B cell (primary cell): ENCODE data around the gene SLC24A4. TPM values are rescaled to one million over a fixed set of nuclear protein-coding genes. Genes with fewer than 3 reads are reported as not detected.

Source experiments
- ATAC-seq: fragments of 200-7000 bp; cut with Tn5 transposase; one replicate; pipeline ENCODE4 v1.10.0; 2021; ENCODE audit warnings: low read depth, mild to moderate bottlenecking, moderate number of reproducible peaks, moderate library complexity
- CTCF ChIA-PET: fragments of 350-600 bp; sonication (Branson Sonifier 250); formaldehyde crosslinking; loops from one replicate; lab custom pipeline; 2021; ENCODE audit warnings: antibody characterized with exemption, inconsistent platforms; lab: Charles Lee
- POLR2A ChIA-PET: fragments of 350-600 bp; sonication (Branson Sonifier 250); formaldehyde crosslinking; loops from one replicate; lab custom pipeline; 2021; ENCODE audit warnings: antibody characterized with exemption; lab: Charles Lee
- DNase-seq: peaks from one replicate; pipeline ENCODE4 v3.0.0; 2013
- H2AFZ ChIP-seq: 2 replicates; pipeline ENCODE4 v1.6.1; 2012; ENCODE audit warnings: mild to moderate bottlenecking, low read depth, low read length; ENCODE audit not compliant: insufficient read depth, poor library complexity, severe bottlenecking
- H3K27ac ChIP-seq, 2 donors: 1 replicate in 1 of 2; 2 replicates in 1 of 2; pipeline ENCODE4 v1.5.1; 2012 to 2013; ENCODE audit warnings: low read length in 2 of 2, mild to moderate bottlenecking in 2 of 2, moderate library complexity in 1 of 2
- H3K27me3 ChIP-seq, 4 experiments: fragments of 200-600 bp in 1 of 4; sonication (generic) in 1 of 4; replicated peaks in 1 of 4; 1 replicate in 2 of 4; 2 replicates in 2 of 4; pipeline versions ENCODE4 v1.6.1 to v1.7.0; 2013 to 2016; ENCODE audit warnings: low read length in 3 of 4, mild to moderate bottlenecking in 2 of 4, mixed read lengths in 1 of 4, moderate library complexity in 1 of 4; ENCODE audit not compliant: insufficient read depth in 4 of 4, control insufficient read depth in 3 of 4; ENCODE audit errors: control extremely low read depth in 1 of 4
- H3K36me3 ChIP-seq, 2 experiments: replicated peaks in 1 of 2; 1 replicate in 1 of 2; 2 replicates in 1 of 2; pipeline versions ENCODE4 v1.6.1 to v1.7.1; 2013; ENCODE audit warnings: low read length in 1 of 2; ENCODE audit not compliant: insufficient read depth in 2 of 2, control insufficient read depth in 1 of 2; ENCODE audit errors: control extremely low read depth in 1 of 2, extremely low read depth in 1 of 2
- H3K4me1 ChIP-seq, 2 donors: fragments of 200-600 bp in 1 of 2; sonication (generic) in 1 of 2; 1 replicate in 1 of 2; 2 replicates in 1 of 2; pipeline versions ENCODE4 v1.5.1 to v1.6.1; 2013 to 2017; ENCODE audit warnings: low read length in 2 of 2; ENCODE audit not compliant: control insufficient read depth in 2 of 2, insufficient read depth in 2 of 2
- H3K4me2 ChIP-seq: replicated peaks from 2 replicates; pipeline ENCODE3; 2012; ENCODE audit warnings: mild to moderate bottlenecking, low read depth, low read length; ENCODE audit not compliant: poor library complexity, severe bottlenecking
- H3K4me3 ChIP-seq, 5 experiments: fragments of 200-600 bp in 1 of 5; sonication (generic) in 1 of 5; 1 replicate in 3 of 5; 2 replicates in 2 of 5; pipeline versions ENCODE4 v1.5.1 to v1.7.0; 2011 to 2016; ENCODE audit warnings: low read length in 4 of 5, mild to moderate bottlenecking in 4 of 5, low read depth in 2 of 5, control low read depth in 1 of 5, moderate library complexity in 1 of 5; ENCODE audit not compliant: insufficient read depth in 1 of 5; ENCODE audit errors: control extremely low read depth in 1 of 5, extremely low read depth in 1 of 5
- H3K79me2 ChIP-seq: fragments of 200-600 bp; sonication (generic); one replicate; pipeline ENCODE4 v1.6.0; 2016; ENCODE audit warnings: low read length; ENCODE audit not compliant: control insufficient read depth, insufficient read depth
- H3K9ac ChIP-seq: fragments of 200-600 bp; sonication (generic); 2 replicates; pipeline ENCODE4 v1.6.1; 2017; ENCODE audit warnings: mild to moderate bottlenecking, low read length, moderate library complexity
- H3K9me3 ChIP-seq, 3 donors: one replicate each; pipeline versions ENCODE4 v1.6.1 to v1.7.1; 2013; ENCODE audit warnings: low read length in 2 of 3; ENCODE audit not compliant: control insufficient read depth in 2 of 3, insufficient read depth in 1 of 3; ENCODE audit errors: control extremely low read depth in 1 of 3
- H4K20me1 ChIP-seq: 2 replicates; pipeline ENCODE4 v1.6.0; 2012; ENCODE audit warnings: mild to moderate bottlenecking, low read length; ENCODE audit not compliant: insufficient read depth, control insufficient read depth, poor library complexity, severe bottlenecking
- H3K27ac Mint-ChIP-seq: one replicate; pipeline ENCODE4 v1.8.0; 2021; ENCODE audit warnings: mixed read lengths
- H3K27me3 Mint-ChIP-seq: one replicate; pipeline ENCODE4 v1.8.0; 2021; ENCODE audit warnings: mixed read lengths
- H3K4me1 Mint-ChIP-seq: one replicate; pipeline ENCODE4 v1.8.0; 2021; ENCODE audit warnings: mixed read lengths
- H3K4me3 Mint-ChIP-seq: one replicate; pipeline ENCODE4 v1.8.0; 2021; ENCODE audit warnings: mixed read lengths
- H3K9me3 Mint-ChIP-seq: one replicate; pipeline ENCODE4 v1.8.0; 2022; ENCODE audit warnings: mixed read lengths; ENCODE audit not compliant: insufficient read depth
- CTCF ChIP-seq: fragments of 200-600 bp; IDR thresholded peaks from one replicate; pipeline ENCODE4 v1.8.0; 2022; ENCODE audit warnings: antibody characterized with exemption, mild to moderate bottlenecking
- EZH2 ChIP-seq: IDR thresholded peaks from 2 replicates; pipeline ENCODE4 v1.6.1; 2012; ENCODE audit warnings: borderline replicate concordance, low read depth, mild to moderate bottlenecking, moderate library complexity, low read length; ENCODE audit not compliant: insufficient read depth, poor library complexity, severe bottlenecking
- WGBS: methylation state at CpG from one replicate; pipeline ENCODE4 v1.1.5; 2013; ENCODE audit warnings: missing lambda C conversion rate; ENCODE audit not compliant: insufficient coverage; 5-methylcytosine and 5-hydroxymethylcytosine counted together
- intact Hi-C: fragments of 100-400 bp; cut with micrococcal nuclease; formaldehyde crosslinking; loops from one replicate; pipeline ENCODE4 v1.10.0; 2022
- polyA plus RNA-seq: library from polyadenylated mRNA; depleted of rRNA; stranded (reverse); fragments of >200 nt; gene quantifications from 2 replicates; pipeline ENCODE4 v1.2.3, GENCODE V29; 2012
- total RNA-seq, 2 donors: library from RNA; stranded (reverse); fragments of 120-200 nt in 1 of 2; gene quantifications; 1 replicate in 1 of 2; 2 replicates in 1 of 2; pipeline versions ENCODE4 v1.2.3 to v1.2.4, GENCODE V29; 2013 to 2022

Gene SLC24A4
- total and polyA plus RNA-seq, 2 donors (not counting 1 experiment from before 2014, with no cell fraction given): 0.19 TPM; not detected in 1

- intact Hi-C loops: no loop called here
- H3K79me2 ChIP-seq: no peaks in the 10 kb centered on the region
- Mint-ChIP-seq H3K27me3 (peaks cover 38% of the 10 kb centered on the region), H3K9me3 (no peaks in the 10 kb centered on the region), H3K4me3 (no peak overlapping the region), H3K4me1 (no peaks in the 10 kb centered on the region), H3K27ac (no peak overlapping the region)
- H2AFZ ChIP-seq: no peak overlapping the region
- no peaks in the 10 kb centered on the region for H4K20me1 ChIP-seq
- H3K4me3 ChIP-seq: no peak overlapping the region
- ChIA-PET POLR2A (no interaction called here), CTCF (no interaction called here)
- no peak overlapping the region for H3K27ac ChIP-seq
- no peak overlapping the region for H3K9ac ChIP-seq
- no peaks in the 10 kb centered on the region for H3K9me3 ChIP-seq
- no peaks in the 10 kb centered on the region for H3K36me3 ChIP-seq
- no peak overlapping the region for H3K4me2 ChIP-seq
- TF ChIP-seq CTCF (no peak), EZH2 (no peak)
- no peaks in the 10 kb centered on the region for H3K4me1 ChIP-seq
- no peak for DNase-seq
- no peak for ATAC-seq
- H3K27me3 ChIP-seq: peaks cover 0 to 10% (median 0%) of the 10 kb centered on the region in 4 experiments
- WGBS: 86% methylated on average over 5 of the region's 5 CpGs
Observed at GRCh38 chr14:92340071-92340470, 17.1 kb downstream of the SLC24A4 start.

- intact Hi-C loops: no loop called here
- H3K79me2 ChIP-seq: no peaks in the 10 kb centered on the region
- 82% methylated on average over 5 of the region's 7 CpGs for WGBS
- Mint-ChIP-seq H3K9me3 (no peaks in the 10 kb centered on the region), H3K27ac (no peak overlapping the region), H3K27me3 (peaks cover 42% of the 10 kb centered on the region), H3K4me1 (no peaks in the 10 kb centered on the region), H3K4me3 (no peak overlapping the region)
- no peak overlapping the region for H3K4me2 ChIP-seq
- H2AFZ ChIP-seq: no peak overlapping the region
- ATAC-seq: no peak
- H3K9ac ChIP-seq: no peak overlapping the region
- ChIA-PET CTCF (no interaction called here), POLR2A (no interaction called here)
- no peak for DNase-seq
- no peaks in the 10 kb centered on the region for H3K36me3 ChIP-seq
- peaks cover 0 to 12% (median 0%) of the 10 kb centered on the region in 4 experiments for H3K27me3 ChIP-seq
- no peak for TF ChIP-seq CTCF
- H3K4me3 ChIP-seq: no peak overlapping the region
- no peaks in the 10 kb centered on the region for H3K9me3 ChIP-seq
- H3K4me1 ChIP-seq: no peaks in the 10 kb centered on the region
- H4K20me1 ChIP-seq: no peaks in the 10 kb centered on the region
- H3K27ac ChIP-seq: no peak overlapping the region
Observed at GRCh38 chr14:92340931-92341330, 18.0 kb downstream of the SLC24A4 start.
